Right atrium auricular region (tissue), 2 donors: ENCODE results near the gene SOX21. TPM values are rescaled to one million over a fixed set of nuclear protein-coding genes. Genes with fewer than 3 reads are reported as not detected.

Source experiments
- DNase-seq: peaks from one replicate; pipeline ENCODE4 v3.0.0-alpha.2; 2019; ENCODE audit warnings: low spot score
- H3K27ac ChIP-seq, 2 donors: fragments of 200-600 bp; sonication (generic); 1 replicate in 1 of 2; 2 replicates in 1 of 2; pipeline ENCODE4 v1.5.1; 2016 to 2019
- H3K27me3 ChIP-seq, 2 donors: fragments of 200-600 bp; sonication (generic); one replicate each; pipeline versions ENCODE4 v1.5.1 to v1.6.0; 2017 to 2019
- H3K36me3 ChIP-seq: fragments of 200-600 bp; sonication (generic); one replicate; pipeline ENCODE4 v1.5.1; 2016
- H3K4me1 ChIP-seq, 2 donors: fragments of 200-600 bp; sonication (generic); one replicate each; pipeline versions ENCODE4 v1.5.1 to v1.6.0; 2017 to 2019
- H3K4me3 ChIP-seq, 2 donors: fragments of 200-600 bp; sonication (generic); 1 replicate in 1 of 2; 2 replicates in 1 of 2; pipeline ENCODE4 v1.5.1; 2017 to 2019; ENCODE audit warnings: mild to moderate bottlenecking in 1 of 2, moderate library complexity in 1 of 2
- H3K9me3 ChIP-seq, 2 donors: fragments of 200-600 bp; sonication (generic); one replicate each; pipeline ENCODE4 v1.5.1; 2019
- total RNA-seq, 2 donors: library from RNA; depleted of rRNA; stranded (reverse); fragments of >200 nt; gene quantifications; one replicate each; pipeline ENCODE4 v1.1.0, GENCODE V29; 2016
- TF ChIP-seq, protein P1 (sequence below), 2 donors: fragments of 200-600 bp; sonication (generic); IDR thresholded peaks; one replicate each; pipeline ENCODE4 v1.5.1; 2019; ENCODE audit warnings: antibody characterized with exemption in 2 of 2

Gene SOX21
- total RNA-seq, 2 donors from 2014 or later = not detected

DNA sequence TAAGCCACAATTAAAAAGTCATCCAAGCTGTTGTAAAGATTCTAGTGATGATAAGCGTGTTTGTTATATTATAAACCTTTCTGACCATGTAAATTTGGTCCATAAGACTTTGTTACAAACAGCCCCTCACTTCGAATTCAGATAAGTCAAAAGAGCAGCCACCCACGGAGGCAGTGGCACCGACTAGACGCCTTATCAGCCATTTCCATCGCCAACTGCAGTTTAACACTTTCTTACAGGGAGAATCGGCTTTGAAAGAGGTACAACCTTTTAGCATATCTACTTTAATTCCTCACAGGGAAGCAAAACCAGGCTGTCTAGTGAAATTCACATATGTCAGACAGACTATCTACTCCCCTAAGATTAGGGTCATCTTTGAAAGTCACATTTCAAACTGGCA lies 47.5 kb downstream of the SOX21 start:
- H3K27me3 ChIP-seq = no peaks in the 10 kb centered on the region
- no peak overlapping the region for H3K27ac ChIP-seq
- H3K4me1 ChIP-seq = no peaks in the 10 kb centered on the region
- no peak for DNase-seq
- TF ChIP-seq, protein P1, sequence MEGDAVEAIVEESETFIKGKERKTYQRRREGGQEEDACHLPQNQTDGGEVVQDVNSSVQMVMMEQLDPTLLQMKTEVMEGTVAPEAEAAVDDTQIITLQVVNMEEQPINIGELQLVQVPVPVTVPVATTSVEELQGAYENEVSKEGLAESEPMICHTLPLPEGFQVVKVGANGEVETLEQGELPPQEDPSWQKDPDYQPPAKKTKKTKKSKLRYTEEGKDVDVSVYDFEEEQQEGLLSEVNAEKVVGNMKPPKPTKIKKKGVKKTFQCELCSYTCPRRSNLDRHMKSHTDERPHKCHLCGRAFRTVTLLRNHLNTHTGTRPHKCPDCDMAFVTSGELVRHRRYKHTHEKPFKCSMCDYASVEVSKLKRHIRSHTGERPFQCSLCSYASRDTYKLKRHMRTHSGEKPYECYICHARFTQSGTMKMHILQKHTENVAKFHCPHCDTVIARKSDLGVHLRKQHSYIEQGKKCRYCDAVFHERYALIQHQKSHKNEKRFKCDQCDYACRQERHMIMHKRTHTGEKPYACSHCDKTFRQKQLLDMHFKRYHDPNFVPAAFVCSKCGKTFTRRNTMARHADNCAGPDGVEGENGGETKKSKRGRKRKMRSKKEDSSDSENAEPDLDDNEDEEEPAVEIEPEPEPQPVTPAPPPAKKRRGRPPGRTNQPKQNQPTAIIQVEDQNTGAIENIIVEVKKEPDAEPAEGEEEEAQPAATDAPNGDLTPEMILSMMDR (IDR thresholded peaks at IDR 0.05) = no peak
- no peaks in the 10 kb centered on the region for H3K36me3 ChIP-seq
- H3K9me3 ChIP-seq = no peaks in the 10 kb centered on the region
- no peak overlapping the region for H3K4me3 ChIP-seq

DNA sequence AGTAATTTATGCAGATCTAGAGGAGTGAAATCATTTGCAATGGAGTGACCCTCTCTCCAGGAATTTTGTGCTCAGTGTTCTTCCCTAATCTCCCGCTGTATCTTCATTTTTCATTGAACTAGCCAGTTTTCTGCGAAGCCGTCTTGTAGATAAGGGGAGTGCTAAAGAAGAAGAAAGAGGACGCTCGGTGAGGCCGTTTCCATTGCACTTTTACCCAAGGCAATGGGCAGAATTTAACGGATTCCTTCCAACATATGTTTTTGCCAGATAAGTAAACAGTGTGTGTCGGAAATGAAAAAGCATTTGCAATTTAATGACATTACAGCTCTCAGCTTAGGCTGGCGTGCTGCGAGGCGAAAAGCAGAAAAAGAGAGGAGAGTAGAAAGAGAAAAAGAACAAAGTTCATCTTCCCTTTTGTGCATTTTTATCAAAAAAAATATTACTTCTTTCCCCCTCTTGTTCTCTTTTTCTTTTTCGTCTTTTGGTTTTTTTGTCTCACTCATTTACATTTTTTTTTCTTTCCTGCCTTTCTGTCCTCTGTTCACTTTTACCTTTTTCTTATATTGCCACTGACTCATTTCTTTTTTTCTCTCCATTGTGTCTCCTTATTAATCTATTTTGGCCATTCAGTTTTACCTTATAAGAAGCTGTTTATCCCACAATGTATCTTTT lies 49.9 kb downstream of the SOX21 start:
- Histone ChIP-seq H3K27me3 (no peaks in the 10 kb centered on the region), H3K36me3 (no peaks in the 10 kb centered on the region), H3K9me3 (no peaks in the 10 kb centered on the region), H3K27ac (no peak overlapping the region), H3K4me3 (no peak overlapping the region), H3K4me1 (no peaks in the 10 kb centered on the region)
- TF ChIP-seq, protein P1 (IDR thresholded peaks at IDR 0.05) = no peak
- DNase-seq = no peak

DNA sequence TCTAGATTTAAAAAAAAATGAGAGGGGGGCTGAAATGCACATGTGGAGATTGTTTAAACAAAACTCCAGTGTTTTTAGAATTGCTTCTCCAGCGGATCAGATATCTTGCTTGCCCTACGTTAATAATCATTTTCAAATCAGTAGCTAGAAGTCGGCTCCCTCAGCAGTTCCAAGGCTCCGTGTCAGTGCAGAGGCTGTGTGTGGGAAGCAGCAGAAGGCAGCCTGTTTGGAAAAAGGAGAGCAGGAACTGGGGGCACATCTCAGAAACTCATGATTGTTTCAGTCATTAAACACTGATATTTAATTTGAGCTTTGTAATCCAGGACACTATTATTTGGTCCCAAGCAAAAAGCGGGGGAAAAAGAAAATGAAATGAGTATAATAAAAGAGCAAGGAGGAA lies 50.9 kb downstream of the SOX21 start:
- Histone ChIP-seq H3K27me3 (no peaks in the 10 kb centered on the region), H3K27ac (no peak overlapping the region), H3K4me1 (no peaks in the 10 kb centered on the region), H3K36me3 (no peaks in the 10 kb centered on the region), H3K9me3 (peaks cover 0 to 3% of the 10 kb centered on the region in 2 donors), H3K4me3 (no peak overlapping the region)
- TF ChIP-seq, protein P1 (IDR thresholded peaks at IDR 0.05) = no peak
- DNase-seq = no peak

DNA sequence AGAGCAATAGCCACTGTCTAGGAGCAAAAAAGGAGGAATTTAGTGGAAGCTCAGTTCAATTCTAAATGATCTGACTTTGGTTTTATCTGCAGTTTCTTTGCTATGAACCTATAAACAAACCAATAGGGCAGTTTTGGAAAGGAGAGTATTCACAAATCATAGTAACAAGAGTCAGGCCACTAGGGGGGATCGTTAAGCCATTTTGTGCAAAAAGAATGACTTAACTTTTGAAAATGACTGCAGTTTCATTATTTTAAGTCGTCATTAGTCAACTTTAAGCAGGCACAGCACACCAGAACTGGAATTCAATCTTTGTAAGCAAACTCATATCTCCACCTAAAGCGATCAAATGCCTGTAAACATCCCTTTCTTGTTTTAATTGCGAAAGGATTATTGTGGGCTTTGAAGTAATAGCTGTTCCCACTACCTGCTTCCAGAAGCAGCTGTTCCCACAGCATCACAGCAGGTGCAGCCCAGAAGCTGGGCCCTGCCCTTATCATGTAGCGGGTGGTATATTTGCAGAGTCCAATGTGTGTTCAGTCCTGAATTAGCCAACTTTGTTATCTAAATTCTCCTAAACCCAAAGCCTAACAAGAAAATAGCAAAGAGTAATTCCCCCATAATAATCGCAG lies 51.5 kb downstream of the SOX21 start:
- Histone ChIP-seq H3K36me3 (no peaks in the 10 kb centered on the region), H3K4me3 (no peak overlapping the region), H3K27ac (no peak overlapping the region), H3K4me1 (no peaks in the 10 kb centered on the region), H3K9me3 (peaks cover 0 to 9% of the 10 kb centered on the region in 2 donors), H3K27me3 (no peaks in the 10 kb centered on the region)
- DNase-seq = no peak
- TF ChIP-seq, protein P1 (IDR thresholded peaks at IDR 0.05) = peak in 1 of 2 donors; percentile 16

Other genes with a start within 250 kb of the SOX21 start
- under 1 TPM; 0.11 to 0.39 TPM for gene DCT, start 232.9 kb downstream of the SOX21 start, total RNA-seq
- 1 to 10 TPM; 6.1 to 6.5 TPM for gene TGDS, start 116.4 kb downstream of the SOX21 start, total RNA-seq
- 1 to 10 TPM; 3.8 to 5.0 TPM for gene GPR180, start 110.7 kb downstream of the SOX21 start, total RNA-seq